Left hindlimb (tissue), 1 donor: ENCODE data around the gene NCS1.

Source experiments
- DNase-seq: peaks from one replicate; pipeline ENCODE4 v3.0.0-alpha.2; 2018

The NCS1 gene

GRCh38 chr9:130177898-130178805, 5.9 kb downstream of the NCS1 start:
- DNase-seq, result peak; percentile 19

- no peak for DNase-seq
These were observed 7.2 kb downstream of the NCS1 start for GRCh38 chr9:130179331-130179907.

- no peak for DNase-seq
These were observed 8.3 kb downstream of the NCS1 start for GRCh38 chr9:130180516-130180915.

GRCh38 chr9:130181678-130182380, 9.6 kb downstream of the NCS1 start:
- no peak for DNase-seq

- no peak for DNase-seq
These were observed 10.2 kb downstream of the NCS1 start for GRCh38 chr9:130182381-130182909.

- peak; percentile 80 for DNase-seq
These were observed 11.0 kb downstream of the NCS1 start for GRCh38 chr9:130183133-130183762.

GRCh38 chr9:130185017-130185416, 12.8 kb downstream of the NCS1 start:
- no peak for DNase-seq

GRCh38 chr9:130185490-130186031, 13.4 kb downstream of the NCS1 start:
- DNase-seq, result peak; percentile 62

- no peak for DNase-seq
These were observed 13.8 kb downstream of the NCS1 start for GRCh38 chr9:130186051-130186450.

GRCh38 chr9:130186839-130187522, 14.8 kb downstream of the NCS1 start:
- no peak for DNase-seq

GRCh38 chr9:130187523-130187846, 15.3 kb downstream of the NCS1 start:
- no peak for DNase-seq

GRCh38 chr9:130188860-130189481, 16.8 kb downstream of the NCS1 start:
- no peak for DNase-seq

- DNase-seq, result no peak
These were observed 17.6 kb downstream of the NCS1 start for GRCh38 chr9:130189840-130190239.

- no peak for DNase-seq
These were observed 19.0 kb downstream of the NCS1 start for GRCh38 chr9:130191068-130191748.

GRCh38 chr9:130191749-130192120, 19.5 kb downstream of the NCS1 start:
- no peak for DNase-seq

GRCh38 chr9:130192382-130192999, 20.3 kb downstream of the NCS1 start:
- DNase-seq, result no peak

- no peak for DNase-seq
These were observed 20.9 kb downstream of the NCS1 start for GRCh38 chr9:130193103-130193502.

- peak; percentile 74 for DNase-seq
These were observed 21.6 kb downstream of the NCS1 start for GRCh38 chr9:130193531-130194377.

- no peak for DNase-seq
These were observed 22.3 kb downstream of the NCS1 start for GRCh38 chr9:130194378-130194932.
